Lower lobe of right lung (tissue), 2 donors: Measurements from ENCODE around the gene RPL35A. TPM values are rescaled to one million over a fixed set of nuclear protein-coding genes. Genes with fewer than 3 reads are reported as not detected.

Experiments used
- ATAC-seq, 2 donors: fragments of 200-7000 bp; cut with Tn5 transposase; one replicate each; pipeline ENCODE4 v1.9.1; 2020 to 2022; ENCODE audit warnings: mild to moderate bottlenecking in 2 of 2, moderate library complexity in 2 of 2
- DNase-seq: peaks from one replicate; pipeline ENCODE4 v3.0.0-alpha.2; 2020
- H3K27ac ChIP-seq: fragments of 200-600 bp; one replicate; pipeline ENCODE4 v1.8.0; 2022
- H3K27me3 ChIP-seq: fragments of 200-600 bp; one replicate; pipeline ENCODE4 v1.8.0; 2022; ENCODE audit warnings: low read depth
- H3K36me3 ChIP-seq: fragments of 200-600 bp; one replicate; pipeline ENCODE4 v1.8.0; 2022; ENCODE audit warnings: mild to moderate bottlenecking
- H3K4me1 ChIP-seq: fragments of 200-600 bp; one replicate; pipeline ENCODE4 v1.8.0; 2022
- H3K4me3 ChIP-seq: fragments of 200-600 bp; one replicate; pipeline ENCODE4 v1.8.0; 2022; ENCODE audit warnings: mild to moderate bottlenecking
- H3K9me3 ChIP-seq: fragments of 200-600 bp; one replicate; pipeline ENCODE4 v1.8.0; 2022
- CTCF ChIP-seq: fragments of 200-600 bp; IDR thresholded peaks from one replicate; pipeline ENCODE4 v1.8.0; 2022; ENCODE audit warnings: antibody characterized with exemption, mild to moderate bottlenecking
- intact Hi-C: fragments of 100-400 bp; cut with DNase I; formaldehyde crosslinking; loops from one replicate; pipeline ENCODE4 v1.11.0; 2022
- total RNA-seq: library from RNA; stranded (reverse); fragmentation: NEBNext Ultra II Directional; extraction: Animal tissue kit (Norgen Biotek cat#: 25700); gene quantifications from one replicate; pipeline ENCODE4 v1.2.1, GENCODE V29; 2021
- donor health status: DM: no; HTN: yes; CAD: no; lungs with severe emphysema.

RPL35A gene
- total RNA-seq, 1 donor from 2014 or later, result 692 TPM

DNA sequence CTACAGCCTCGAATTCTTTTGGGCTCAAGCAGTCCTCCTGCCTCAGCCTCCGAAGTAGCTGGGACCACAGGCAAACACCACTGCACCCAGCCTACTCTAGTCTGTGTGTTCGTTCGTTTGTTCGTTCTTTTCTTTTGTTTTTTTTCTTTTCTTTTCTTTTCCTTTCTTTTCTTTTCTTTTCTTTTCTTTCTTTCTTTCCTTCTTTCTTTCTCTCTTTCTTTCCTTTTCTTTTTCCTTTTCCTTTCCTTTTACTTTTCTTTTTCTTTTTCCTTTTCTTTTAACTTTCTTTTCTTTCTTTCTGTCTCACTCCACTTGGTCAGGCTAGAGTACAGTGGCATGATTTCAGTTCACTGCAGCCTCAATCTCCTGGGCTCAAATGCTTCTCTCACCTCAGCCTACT lies 46.9 kb downstream of the RPL35A start:
- Histone ChIP-seq H3K9me3 (no peaks in the 10 kb centered on the region), H3K4me1 (no peaks in the 10 kb centered on the region), H3K27me3 (no peaks in the 10 kb centered on the region), H3K36me3 (peaks cover 43% of the 10 kb centered on the region), H3K27ac (no peak overlapping the region), H3K4me3 (no peak overlapping the region)
- intact Hi-C loops, result no loop called here
- TF ChIP-seq CTCF, result no peak
- DNase-seq (no peak), ATAC-seq (no peak)

GRCh38 chr3:197997936-197998335 lies 47.9 kb downstream of the RPL35A start:
- intact Hi-C loops, result no loop called here
- ATAC-seq, result no peak
- DNase-seq, result no peak
- Histone ChIP-seq H3K9me3 (no peaks in the 10 kb centered on the region), H3K27me3 (no peaks in the 10 kb centered on the region), H3K36me3 (peaks cover 40% of the 10 kb centered on the region), H3K27ac (no peak overlapping the region), H3K4me3 (no peak overlapping the region), H3K4me1 (no peaks in the 10 kb centered on the region)
- TF ChIP-seq CTCF, result no peak

Other genes with a start within 250 kb of the RPL35A start
- gene RUBCN, start 213.3 kb upstream of the RPL35A start, total RNA-seq, result 33.1 TPM
- 37.7 TPM for gene FYTTD1, start 200.3 kb upstream of the RPL35A start, total RNA-seq
- 35.7 TPM for gene LRCH3, start 158.9 kb upstream of the RPL35A start, total RNA-seq
- 12.3 TPM for gene LMLN, start 10.0 kb downstream of the RPL35A start, total RNA-seq